Upper lobe of right lung (tissue), 1 donor: Measurements from ENCODE around the gene NPHP4. TPM values are rescaled to one million over a fixed set of nuclear protein-coding genes. Genes with fewer than 3 reads are reported as not detected.

Source experiments
- ATAC-seq: fragments of 200-7000 bp; cut with Tn5 transposase; one replicate; pipeline ENCODE4 v1.9.1; 2020; ENCODE audit warnings: mild to moderate bottlenecking, moderate library complexity
- DNase-seq: peaks from one replicate; pipeline ENCODE4 v3.0.0-alpha.2; 2020
- H3K27ac ChIP-seq: fragments of 200-600 bp; one replicate; pipeline ENCODE4 v1.8.0; 2022
- H3K27me3 ChIP-seq: fragments of 200-600 bp; one replicate; pipeline ENCODE4 v1.8.0; 2022; ENCODE audit warnings: mild to moderate bottlenecking
- H3K36me3 ChIP-seq: fragments of 200-600 bp; one replicate; pipeline ENCODE4 v1.8.0; 2022
- H3K4me1 ChIP-seq: fragments of 200-600 bp; one replicate; pipeline ENCODE4 v1.8.0; 2022
- H3K4me3 ChIP-seq: fragments of 200-600 bp; one replicate; pipeline ENCODE4 v1.8.0; 2022; ENCODE audit warnings: mild to moderate bottlenecking
- H3K9me3 ChIP-seq: fragments of 200-600 bp; one replicate; pipeline ENCODE4 v1.8.0; 2022
- intact Hi-C: fragments of 100-400 bp; cut with DNase I; formaldehyde crosslinking; loops from one replicate; pipeline ENCODE4 v1.11.0; 2022
- total RNA-seq: library from RNA; stranded (reverse); fragmentation: NEBNext Ultra II Directional; extraction: Animal tissue kit (Norgen Biotek cat#: 25700); gene quantifications from one replicate; pipeline ENCODE4 v1.2.1, GENCODE V29; 2021
- TF ChIP-seq, protein P1 (sequence below): fragments of 200-600 bp; IDR thresholded peaks from one replicate; pipeline ENCODE4 v1.8.0; 2022; ENCODE audit warnings: antibody characterized with exemption
- donor health status: DM: no; HTN: yes; CAD: no; lungs with severe emphysema.

Gene NPHP4
- total RNA-seq, 1 donor from 2014 or later = 14.6 TPM

DNA sequence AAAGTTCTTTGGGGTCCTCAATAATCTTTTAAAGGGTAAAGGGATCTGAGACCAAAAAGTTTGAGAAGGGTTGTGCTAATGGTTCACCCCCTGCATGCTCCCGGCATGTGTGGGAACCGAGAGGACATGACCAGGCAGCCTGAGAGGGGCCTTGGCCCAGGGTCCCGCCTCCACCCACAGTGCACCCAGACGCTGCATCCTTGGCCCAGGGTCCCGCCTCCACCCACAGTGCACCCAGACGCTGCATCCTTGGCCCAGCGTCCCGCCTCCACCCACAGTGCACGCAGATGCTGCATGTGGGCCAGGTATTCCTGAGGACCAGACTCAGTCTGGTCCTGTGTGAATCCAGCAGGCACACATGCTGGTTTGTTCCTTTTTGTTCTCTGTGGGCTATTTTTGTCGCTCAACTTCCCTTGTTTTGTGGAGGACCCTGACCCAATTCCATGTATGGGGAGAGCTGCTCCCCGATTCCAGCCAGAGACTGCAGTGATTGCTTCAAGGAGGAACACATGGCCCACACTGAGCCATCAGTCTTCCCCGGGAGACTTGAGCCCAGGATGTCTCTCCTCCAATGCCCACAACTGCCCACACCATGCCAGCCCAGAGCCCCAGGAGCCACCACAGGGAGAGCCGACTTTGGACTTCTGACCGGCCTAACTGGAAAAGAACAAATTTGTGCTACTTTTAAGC is 3.5 kb downstream of the NPHP4 start:
- no peaks in the 10 kb centered on the region for H3K27me3 ChIP-seq
- DNase-seq (peak; percentile 62), ATAC-seq (no peak)
- no peaks in the 10 kb centered on the region for H3K9me3 ChIP-seq
- peaks cover 9% of the 10 kb centered on the region for H3K4me1 ChIP-seq
- H3K36me3 ChIP-seq = peaks cover 2% of the 10 kb centered on the region
- intact Hi-C loops = no loop called here
- no peak overlapping the region for H3K27ac ChIP-seq
- TF ChIP-seq, protein P1, sequence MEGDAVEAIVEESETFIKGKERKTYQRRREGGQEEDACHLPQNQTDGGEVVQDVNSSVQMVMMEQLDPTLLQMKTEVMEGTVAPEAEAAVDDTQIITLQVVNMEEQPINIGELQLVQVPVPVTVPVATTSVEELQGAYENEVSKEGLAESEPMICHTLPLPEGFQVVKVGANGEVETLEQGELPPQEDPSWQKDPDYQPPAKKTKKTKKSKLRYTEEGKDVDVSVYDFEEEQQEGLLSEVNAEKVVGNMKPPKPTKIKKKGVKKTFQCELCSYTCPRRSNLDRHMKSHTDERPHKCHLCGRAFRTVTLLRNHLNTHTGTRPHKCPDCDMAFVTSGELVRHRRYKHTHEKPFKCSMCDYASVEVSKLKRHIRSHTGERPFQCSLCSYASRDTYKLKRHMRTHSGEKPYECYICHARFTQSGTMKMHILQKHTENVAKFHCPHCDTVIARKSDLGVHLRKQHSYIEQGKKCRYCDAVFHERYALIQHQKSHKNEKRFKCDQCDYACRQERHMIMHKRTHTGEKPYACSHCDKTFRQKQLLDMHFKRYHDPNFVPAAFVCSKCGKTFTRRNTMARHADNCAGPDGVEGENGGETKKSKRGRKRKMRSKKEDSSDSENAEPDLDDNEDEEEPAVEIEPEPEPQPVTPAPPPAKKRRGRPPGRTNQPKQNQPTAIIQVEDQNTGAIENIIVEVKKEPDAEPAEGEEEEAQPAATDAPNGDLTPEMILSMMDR = no peak
- no peak overlapping the region for H3K4me3 ChIP-seq

DNA sequence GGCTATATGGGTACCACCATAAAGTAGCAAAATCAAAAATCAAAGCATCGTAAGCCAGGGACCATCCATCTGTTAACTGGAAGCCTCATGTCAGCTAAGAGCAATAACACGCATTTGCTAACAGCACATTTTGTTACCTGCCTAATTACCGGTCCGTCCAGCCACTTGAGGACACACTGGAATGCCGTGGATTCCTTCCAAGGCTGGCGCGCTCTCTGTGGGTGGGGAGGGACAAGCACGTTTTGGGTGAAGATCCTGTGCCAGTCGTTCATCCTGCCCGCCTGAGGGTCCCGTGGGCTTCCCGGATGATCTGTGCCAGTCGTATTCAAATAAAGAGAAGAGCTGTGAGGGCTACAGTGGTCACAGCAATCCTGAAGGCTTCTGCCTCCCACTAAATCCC is 6.2 kb downstream of the NPHP4 start:
- no peaks in the 10 kb centered on the region for H3K9me3 ChIP-seq
- no peaks in the 10 kb centered on the region for H3K27me3 ChIP-seq
- H3K4me1 ChIP-seq = peaks cover 4% of the 10 kb centered on the region
- DNase-seq (peak; percentile 87), ATAC-seq (peak; percentile 84)
- no peak overlapping the region for H3K4me3 ChIP-seq
- no peak overlapping the region for H3K27ac ChIP-seq
- TF ChIP-seq, protein P1 = no peak
- intact Hi-C loops = no loop called here
- H3K36me3 ChIP-seq = peaks cover 6% of the 10 kb centered on the region

DNA sequence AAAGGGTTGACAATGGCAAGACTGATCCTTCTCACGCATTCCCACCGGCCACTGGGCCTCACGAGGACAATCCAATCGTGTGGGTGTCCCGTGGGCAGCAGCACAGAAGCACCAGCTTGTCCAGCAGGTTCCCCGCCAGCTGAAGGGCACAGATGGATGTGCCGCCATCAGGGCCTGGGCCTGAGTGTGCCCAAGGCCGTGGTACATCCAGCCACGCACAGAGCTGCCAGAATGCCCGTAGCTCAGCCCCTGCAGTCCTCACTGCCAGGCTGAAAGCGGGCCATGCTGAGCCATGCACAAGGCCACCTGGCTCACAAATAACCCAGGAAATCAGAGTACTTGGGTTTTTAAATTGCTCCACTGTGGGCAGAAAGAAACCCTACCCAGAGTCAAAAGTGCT is 7.0 kb downstream of the NPHP4 start:
- H3K27ac ChIP-seq = no peak overlapping the region
- intact Hi-C loops = no loop called here
- no peak overlapping the region for H3K4me3 ChIP-seq
- H3K4me1 ChIP-seq = peaks cover 4% of the 10 kb centered on the region
- peaks cover 6% of the 10 kb centered on the region for H3K36me3 ChIP-seq
- TF ChIP-seq, protein P1 = no peak
- no peaks in the 10 kb centered on the region for H3K9me3 ChIP-seq
- H3K27me3 ChIP-seq = no peaks in the 10 kb centered on the region
- ATAC-seq (no peak), DNase-seq (peak; percentile 44)

DNA sequence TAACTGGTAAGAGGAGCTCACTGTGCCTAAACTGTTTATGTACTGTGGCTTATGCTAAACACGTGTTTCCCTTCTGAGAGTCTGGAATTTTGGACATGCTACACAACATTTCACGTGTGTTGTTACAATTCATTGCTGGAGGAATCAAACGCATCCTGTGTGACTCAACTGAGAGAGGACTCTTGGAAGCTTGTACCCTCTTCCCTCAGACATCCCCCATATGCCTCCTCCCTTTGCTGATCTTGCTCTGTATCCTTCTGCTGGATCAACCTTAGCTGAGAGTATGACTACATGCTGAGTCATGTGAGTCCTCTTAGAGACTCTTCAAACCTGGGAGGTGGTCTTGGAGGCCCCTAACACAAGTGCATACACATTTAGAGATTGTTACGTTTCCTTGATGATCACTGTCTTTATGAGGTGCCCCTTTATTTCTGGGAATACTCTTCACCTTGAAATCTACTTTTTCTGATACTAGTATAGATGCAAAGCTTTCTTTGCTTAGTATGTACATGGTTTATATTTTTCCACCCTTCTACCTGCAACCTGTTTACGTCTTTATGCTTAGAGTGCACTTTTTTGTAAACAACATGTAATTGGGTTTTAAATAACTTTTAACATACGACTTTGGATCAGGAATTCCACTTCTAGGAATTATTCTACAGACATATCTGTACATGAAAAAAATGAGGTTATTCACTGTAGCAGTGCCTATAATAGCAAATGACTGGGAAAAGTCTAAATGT is 8.7 kb downstream of the NPHP4 start:
- TF ChIP-seq, protein P1 = no peak
- intact Hi-C loops = no loop called here
- DNase-seq = no peak

DNA sequence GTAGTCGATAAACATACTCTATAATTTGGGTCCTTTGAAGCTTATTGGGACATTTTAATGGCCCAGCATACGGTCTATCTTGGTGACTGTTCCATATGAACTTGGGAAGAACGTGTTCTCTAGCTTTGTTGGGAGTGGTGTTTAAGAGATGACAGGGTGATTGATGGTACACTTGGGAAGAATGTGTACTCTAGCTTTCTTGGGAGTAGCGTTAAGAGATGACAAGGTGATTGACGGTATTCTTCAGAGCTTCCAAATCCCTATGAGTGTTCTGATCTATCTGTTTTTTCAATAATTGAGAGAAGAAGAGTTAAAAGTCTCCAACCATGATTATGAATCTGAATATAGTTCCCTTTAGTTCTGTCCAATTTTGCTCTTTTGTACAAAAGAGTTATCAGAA is 9.4 kb downstream of the NPHP4 start:
- ATAC-seq (no peak), DNase-seq (no peak)
- Histone ChIP-seq H3K4me1 (peaks cover 4% of the 10 kb centered on the region), H3K36me3 (peaks cover 6% of the 10 kb centered on the region), H3K27ac (no peak overlapping the region), H3K4me3 (no peak overlapping the region), H3K27me3 (no peaks in the 10 kb centered on the region), H3K9me3 (no peaks in the 10 kb centered on the region)
- TF ChIP-seq, protein P1 = no peak
- intact Hi-C loops = no loop called here

More for the DNA sequence above, 8.7 kb downstream of the NPHP4 start:
- H3K27ac ChIP-seq = no peak overlapping the region
- H3K36me3 ChIP-seq = peaks cover 6% of the 10 kb centered on the region
- H3K27me3 ChIP-seq = no peaks in the 10 kb centered on the region
- no peak overlapping the region for H3K4me3 ChIP-seq
- peaks cover 4% of the 10 kb centered on the region for H3K4me1 ChIP-seq
- ATAC-seq = no peak
- no peaks in the 10 kb centered on the region for H3K9me3 ChIP-seq
